Measurements from ENCODE around the gene USP6NL. TPM values are rescaled to one million over a fixed set of nuclear protein-coding genes. Genes with fewer than 3 reads are reported as not detected.

Gene USP6NL
- total and polyA plus RNA-seq, 9 of the 15 experiments (the other 6 are each of a cell fraction or from before 2014, with no cell fraction given) = 3.2 to 26.6 (median 19.8) TPM

GRCh38 chr10:11522821-11523245 is 88.6 kb downstream of the USP6NL start:
- H2AFZ ChIP-seq (ENCODE audit: low read depth, low read length) = no peak overlapping the region
- H3K4me1 ChIP-seq (replicated peaks in 1 of 2; ENCODE audit: control insufficient read depth in 2 of 2, insufficient read depth in 2 of 2, low read length in 2 of 2) = 0 out of 5 replicates have a peak, but pooled peaks cover 0 to 2% of the 10 kb centered on the region in 2 experiments
- H3K27ac ChIP-seq (ENCODE audit: extremely low read depth, low read depth, low read length) = no peak overlapping the region
- no TSS peak for BruUV-seq (replicated peaks)
- H3K36me3 ChIP-seq (ENCODE audit: control insufficient read depth, insufficient read depth, low read length) = peaks cover 75% of the 10 kb centered on the region
- ATAC-seq (no peak; the same call in 2 of the 3 replicates), FAIRE-seq (no peak), DNase-seq (ENCODE audit: extremely low read depth in 1 of 4, low spot score in 3 of 4) (no peak)
- H3K27me3 ChIP-seq (ENCODE audit: control insufficient read depth in 2 of 2, insufficient read depth in 2 of 2, low read length in 2 of 2) = no peaks in the 10 kb centered on the region
- H3K4me3 ChIP-seq = no peak overlapping the region
- H3K9ac ChIP-seq (ENCODE audit: insufficient read depth in 1 of 2, low read depth in 2 of 2, low read length in 2 of 2) = no peak overlapping the region
- TF ChIP-seq ZFPM2 (CRISPR knock-in tag; IDR thresholded peaks at IDR 0.05) (no peak), SPI1 (IDR thresholded peaks at IDR 0.05; ENCODE audit: borderline replicate concordance, low read depth, low read length) (peak; percentile 49; the same call in 1 of the 2 replicates), ZNF324 (CRISPR knock-in tag; IDR thresholded peaks at IDR 0.05) (no peak)
- H4K20me1 ChIP-seq (replicated peaks; ENCODE audit: control insufficient read depth, insufficient read depth, low read length) = no peaks in the 10 kb centered on the region
- ChIA-PET POLR2A (interaction anchor here (0.6 to 1.6 kb wide), 3 partner anchors 10 to 100 kb away, joined by 3 to 5 read pairs (median 3); no protein-coding TSS in a partner anchor), CTCF (ENCODE audit: low intra/inter-chr PET ratio) (no interaction called here)
- no peaks in the 10 kb centered on the region for H3K9me1 ChIP-seq (ENCODE audit: control insufficient read depth, insufficient read depth, low read length)
- no peak overlapping the region for H3K4me2 ChIP-seq (ENCODE audit: insufficient read depth, low read length)
- intact Hi-C loops (cut with micrococcal nuclease) = no loop called here
- no peaks in the 10 kb centered on the region for H3K9me3 ChIP-seq (replicated peaks; ENCODE audit: control insufficient read depth, insufficient read depth, low read depth, low read length)
- in situ Hi-C loops (cut with MboI) = loop anchor here (5.0 to 25.0 kb wide), 2 partner anchors 74 to 464 kb away; no protein-coding TSS in a partner anchor
- 61% methylated on average over 4 of the region's 4 CpGs for WGBS (ENCODE audit: insufficient coverage, low coverage, missing lambda C conversion rate)
- peaks cover 10% of the 10 kb centered on the region for H3K79me2 ChIP-seq (ENCODE audit: control insufficient read depth, insufficient read depth, low read length)

DNA sequence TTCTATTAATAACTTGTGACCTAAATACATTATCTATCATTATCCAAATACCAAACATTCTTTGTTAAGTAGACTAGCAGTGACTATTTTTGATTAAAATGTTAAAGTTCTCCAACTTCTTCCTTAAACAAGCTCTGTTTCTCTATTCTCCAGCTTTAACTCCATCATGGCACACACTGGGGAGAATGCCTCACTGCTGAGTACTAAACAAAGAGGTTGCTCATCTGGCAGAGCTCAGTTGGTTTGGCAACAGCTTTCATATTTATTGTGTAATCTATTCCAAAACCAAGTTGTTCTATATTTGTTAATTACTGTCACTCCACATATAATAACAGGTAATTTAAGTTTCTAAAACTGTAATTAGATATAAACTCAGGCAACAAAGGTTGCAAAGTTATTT is 89.6 kb downstream of the USP6NL start:
- POLR2A ChIA-PET = interaction anchor here (2.3 kb wide), 1 partner anchor 10 kb away, joined by 14 read pairs; no protein-coding TSS in a partner anchor
- TF ChIP-seq CEBPB (tag; IDR thresholded peaks at IDR 0.05) = 0 out of 2 replicates have a peak, but pooled peaks have one; percentile 13
- no peak for TF ChIP-seq HMG20B (CRISPR knock-in tag; IDR thresholded peaks at IDR 0.05)
- in situ Hi-C loops (cut with MboI) (loop anchor here (5.0 to 25.0 kb wide), 2 partner anchors 75 to 465 kb away; no protein-coding TSS in a partner anchor), intact Hi-C loops (cut with micrococcal nuclease) (no loop called here)
- Histone ChIP-seq H3K27ac (ENCODE audit: extremely low read depth, low read depth, low read length) (no peak overlapping the region), H2AFZ (ENCODE audit: low read depth, low read length) (no peak overlapping the region), H3K79me2 (ENCODE audit: control insufficient read depth, insufficient read depth, low read length) (peaks cover 2% of the 10 kb centered on the region; the same call in 1 of the 3 replicates), H3K27me3 (ENCODE audit: control insufficient read depth in 2 of 2, insufficient read depth in 2 of 2, low read length in 2 of 2) (no peaks in the 10 kb centered on the region), H4K20me1 (replicated peaks; ENCODE audit: control insufficient read depth, insufficient read depth, low read length) (no peaks in the 10 kb centered on the region), H3K4me1 (replicated peaks in 1 of 2; ENCODE audit: control insufficient read depth in 2 of 2, insufficient read depth in 2 of 2, low read length in 2 of 2) (0 out of 5 replicates have a peak, but pooled peaks cover 0 to 2% of the 10 kb centered on the region in 2 experiments), H3K9ac (ENCODE audit: insufficient read depth in 1 of 2, low read depth in 2 of 2, low read length in 2 of 2) (no peak overlapping the region), H3K36me3 (ENCODE audit: control insufficient read depth, insufficient read depth, low read length) (peaks cover 72% of the 10 kb centered on the region), H3K4me3 (no peak overlapping the region), H3K9me3 (replicated peaks; ENCODE audit: control insufficient read depth, insufficient read depth, low read depth, low read length) (no peaks in the 10 kb centered on the region), H3K9me1 (ENCODE audit: control insufficient read depth, insufficient read depth, low read length) (no peaks in the 10 kb centered on the region), H3K4me2 (ENCODE audit: insufficient read depth, low read length) (no peak overlapping the region)
- CTCF ChIA-PET (ENCODE audit: low intra/inter-chr PET ratio) = no interaction called here
- FAIRE-seq (no peak), ATAC-seq (no peak), DNase-seq (ENCODE audit: extremely low read depth in 1 of 4, low spot score in 3 of 4) (no peak)
- no TSS peak for BruUV-seq (replicated peaks)
